Middle frontal gyrus (tissue), 1 donor: Measurements from ENCODE around the gene RNF152.

Source experiments
- DNase-seq: peaks from one replicate; pipeline ENCODE4 v3.0.0-alpha.2; 2015; ENCODE audit warnings: low spot score; ENCODE audit errors: extremely low spot score

The RNF152 gene

DNA sequence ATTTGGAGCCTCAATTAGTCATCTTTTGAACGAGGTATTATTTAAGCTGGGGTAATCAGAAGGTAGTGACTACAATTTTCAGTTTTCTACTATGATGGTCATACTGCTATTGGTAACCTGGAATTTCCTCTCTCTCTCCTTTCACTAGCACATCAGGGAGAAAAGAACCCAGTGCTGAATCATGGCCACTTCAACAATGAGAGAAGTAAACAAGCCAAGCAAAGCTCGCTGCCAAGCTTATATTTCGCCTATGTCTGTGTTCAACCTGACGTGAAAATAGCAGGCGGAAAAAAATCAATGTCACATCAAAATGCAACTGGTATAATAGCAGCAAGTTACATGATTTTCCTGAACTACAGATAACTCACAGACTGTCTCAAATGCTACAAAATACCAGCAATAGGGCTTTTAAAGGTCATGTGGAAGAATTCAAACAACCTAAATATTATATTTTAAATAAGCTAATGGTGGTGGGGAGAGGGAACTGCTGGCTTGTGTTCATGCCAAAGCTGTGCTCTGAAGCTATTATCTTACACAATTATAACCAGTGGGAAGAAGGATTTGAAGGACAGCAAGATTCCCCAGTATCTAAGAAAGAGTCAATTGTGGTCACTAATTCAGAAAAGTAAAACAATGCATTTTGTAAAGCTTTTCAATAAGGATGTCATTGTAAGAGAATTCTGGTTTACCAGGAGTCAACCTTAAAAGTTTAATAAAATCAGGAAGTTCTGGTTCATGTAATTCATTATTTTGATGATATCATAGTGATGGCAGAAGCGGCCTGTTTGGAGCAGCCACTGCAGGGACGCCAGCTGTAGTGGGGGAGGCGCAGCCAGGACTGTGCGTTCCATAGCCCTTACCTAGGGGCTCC is 38.0 kb downstream of the RNF152 start:
- DNase-seq = no peak

DNA sequence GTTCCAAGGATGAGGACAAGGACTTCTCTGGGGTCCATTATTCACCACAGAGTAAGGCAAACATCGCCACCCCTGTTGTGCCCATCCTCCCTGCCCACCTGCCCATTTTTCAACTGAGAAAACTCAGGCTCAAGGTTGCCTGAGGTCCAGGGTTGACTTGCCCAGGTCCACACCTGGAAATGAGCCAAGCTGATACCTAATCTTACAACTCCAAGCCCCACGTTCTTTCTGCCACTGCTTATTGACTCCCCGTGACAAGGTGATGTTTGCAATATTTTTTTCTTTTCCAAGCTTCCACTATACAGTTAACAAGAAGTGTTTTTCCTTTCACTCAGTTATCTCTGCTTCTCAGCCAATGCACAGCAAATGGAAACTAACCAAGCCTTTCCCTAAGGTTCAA is 39.0 kb downstream of the RNF152 start:
- DNase-seq = no peak

DNA sequence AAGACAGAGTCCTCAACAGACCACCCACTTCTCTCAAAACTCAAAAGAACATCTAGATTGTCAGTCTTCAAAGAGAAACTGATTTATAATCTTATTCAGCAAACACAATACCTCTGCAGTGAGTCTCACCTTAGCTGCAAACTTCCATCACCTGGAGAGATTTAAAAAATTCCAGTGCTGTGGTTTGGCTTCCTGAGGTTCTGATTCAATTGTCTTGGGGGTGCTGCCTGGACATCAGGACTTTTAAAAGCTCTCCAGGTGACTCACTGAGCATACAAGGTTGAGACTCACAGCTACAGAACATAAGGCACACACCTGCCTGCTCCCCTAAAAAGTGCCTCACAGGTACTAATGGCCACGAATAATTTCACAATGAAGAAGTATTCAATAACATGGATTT is 40.3 kb downstream of the RNF152 start:
- no peak for DNase-seq

DNA sequence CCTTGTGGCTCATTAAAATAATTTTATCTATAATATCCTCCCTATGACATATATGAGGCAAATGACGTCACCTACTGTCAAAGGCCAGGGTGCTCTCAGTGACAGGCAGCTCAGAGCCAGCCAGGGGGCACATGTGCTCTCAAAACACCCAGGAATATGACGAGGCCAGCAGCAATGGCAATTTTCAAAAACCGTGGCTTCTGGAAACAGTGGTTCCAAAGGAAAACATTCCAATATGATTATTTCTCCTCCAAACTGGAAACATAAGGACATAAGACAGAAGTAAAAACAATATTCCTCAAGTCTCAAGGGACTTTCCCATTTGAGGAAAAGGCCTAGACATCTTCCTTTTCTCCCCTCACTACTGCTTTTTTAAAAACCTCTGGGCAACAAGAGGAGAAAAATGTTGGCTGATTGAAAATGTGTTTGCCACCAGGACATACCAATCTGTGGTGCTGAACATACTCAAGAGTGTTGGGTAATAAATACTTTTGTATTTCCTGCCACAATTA is 40.8 kb downstream of the RNF152 start:
- no peak for DNase-seq

DNA sequence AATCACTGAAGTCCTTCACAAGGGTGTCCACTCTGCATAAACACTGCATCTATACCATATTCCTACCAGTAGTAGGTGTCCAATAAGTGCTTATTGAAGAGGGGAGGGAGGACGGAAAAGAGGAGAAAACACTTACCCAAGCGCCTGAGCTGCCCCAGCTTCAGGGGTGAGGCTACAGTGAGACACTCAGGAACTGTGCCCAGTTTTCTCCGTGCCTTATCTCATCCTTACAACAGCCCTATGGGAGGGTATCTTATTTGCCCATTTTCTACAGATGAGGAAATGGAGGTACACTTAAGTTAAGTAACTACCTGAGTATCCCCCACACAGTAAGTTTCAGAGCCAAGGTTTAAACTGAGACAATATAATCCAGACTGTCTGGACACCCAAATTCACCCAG is 41.5 kb downstream of the RNF152 start:
- DNase-seq = no peak

DNA sequence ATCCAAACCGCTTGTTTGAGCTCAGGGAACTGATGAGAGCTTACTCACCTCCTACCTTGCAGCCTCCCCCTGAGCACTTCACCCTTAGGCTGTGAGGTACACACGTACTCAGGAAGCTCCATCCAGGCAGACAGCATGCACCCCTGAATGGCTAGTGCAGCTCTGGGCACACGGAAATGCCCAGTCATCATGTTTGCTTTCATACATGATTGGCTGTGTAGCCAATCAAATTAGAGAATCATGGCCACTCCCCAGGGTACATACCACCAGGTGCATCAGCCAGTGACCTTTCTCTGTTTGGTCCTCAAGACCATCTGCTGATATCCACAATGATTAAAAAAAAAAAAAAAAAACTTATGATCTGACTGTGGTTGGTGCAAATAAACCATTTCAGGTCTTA is 42.1 kb downstream of the RNF152 start:
- DNase-seq = no peak

DNA sequence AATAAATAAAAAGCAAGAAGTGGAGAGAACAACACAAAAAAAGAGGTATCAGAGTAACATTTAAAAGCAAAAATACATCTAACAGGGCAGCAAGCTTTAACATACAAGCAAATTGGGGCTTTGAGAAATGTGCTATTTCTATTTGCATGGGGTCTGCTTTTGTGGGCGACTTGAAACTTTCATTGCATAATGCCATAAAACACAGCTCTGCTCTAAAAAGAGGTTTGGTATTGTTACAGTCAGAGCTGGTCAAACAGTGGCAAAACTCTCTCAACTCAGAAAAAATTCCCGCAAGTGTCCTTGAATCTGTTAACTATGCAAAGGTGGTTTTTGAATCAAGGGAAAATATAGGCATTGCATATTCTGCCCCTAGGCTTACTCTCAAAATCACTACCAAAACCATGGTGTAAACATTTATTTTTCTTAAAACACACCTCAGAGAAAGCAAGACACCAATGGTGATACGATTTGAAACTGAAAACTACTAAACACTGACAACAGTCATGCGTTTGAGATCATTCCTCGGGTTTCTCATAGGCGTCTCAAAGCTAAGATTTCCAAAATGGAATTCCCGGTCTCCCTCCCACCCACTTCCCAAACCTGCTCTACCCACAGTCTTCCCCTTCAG is 45.5 kb downstream of the RNF152 start:
- no peak for DNase-seq

DNA sequence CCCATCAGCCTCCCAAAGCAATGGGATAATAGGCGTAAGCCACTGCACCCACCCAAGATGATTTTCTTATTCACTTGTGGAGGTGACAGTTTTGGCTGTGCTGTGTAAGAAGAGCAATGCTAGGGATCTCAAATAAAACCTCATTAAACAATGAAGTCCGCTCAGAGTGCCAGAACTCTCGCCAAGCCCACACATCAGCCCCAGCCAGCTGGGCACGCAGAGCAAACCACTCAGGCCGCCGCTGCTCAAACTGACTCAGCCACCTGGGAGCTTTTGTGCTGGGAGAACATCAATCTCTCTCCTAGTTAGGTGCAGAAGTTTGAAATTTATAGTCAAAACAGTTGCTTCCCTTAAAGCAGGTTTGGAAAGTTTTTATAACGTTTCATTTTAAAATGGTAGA is 47.6 kb downstream of the RNF152 start:
- DNase-seq = no peak

DNA sequence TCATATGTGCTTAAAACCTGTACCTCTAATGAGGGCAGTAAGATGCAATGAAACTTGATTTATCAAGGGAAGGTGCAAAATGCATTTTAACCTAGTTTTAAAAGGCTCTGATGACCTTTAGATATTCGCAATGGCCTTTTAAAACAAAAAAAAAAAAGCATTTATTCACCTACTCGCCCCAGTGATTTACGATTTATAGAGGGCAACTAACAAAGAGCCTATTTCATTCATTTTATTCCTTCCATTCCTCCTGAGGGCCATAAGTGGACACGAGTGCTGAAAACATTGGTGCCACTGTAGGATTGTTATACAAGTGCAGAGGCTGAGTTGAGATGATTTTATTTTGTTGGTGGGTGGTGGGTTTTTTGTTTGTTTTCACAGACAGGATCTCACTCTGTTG is 48.1 kb downstream of the RNF152 start:
- no peak for DNase-seq

DNA sequence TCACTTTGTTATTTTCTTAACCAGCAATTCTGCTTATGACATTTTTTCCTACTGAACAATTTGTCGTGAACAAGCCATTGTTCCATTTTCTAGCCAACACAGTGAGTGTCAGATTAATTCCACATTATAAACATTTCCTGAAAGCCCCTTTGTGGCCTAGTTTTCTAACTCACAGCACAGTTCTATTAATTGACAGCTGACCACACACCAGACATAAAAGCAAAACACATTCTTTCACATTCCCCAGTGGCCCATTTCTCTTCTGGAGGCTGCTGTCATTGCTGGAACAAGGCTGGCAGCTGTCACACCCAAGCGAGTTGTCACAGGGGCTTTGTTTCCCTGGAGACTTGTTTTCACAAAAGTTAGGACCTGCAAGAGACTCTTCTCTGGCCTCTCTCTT is 50.7 kb downstream of the RNF152 start:
- DNase-seq = no peak

DNA sequence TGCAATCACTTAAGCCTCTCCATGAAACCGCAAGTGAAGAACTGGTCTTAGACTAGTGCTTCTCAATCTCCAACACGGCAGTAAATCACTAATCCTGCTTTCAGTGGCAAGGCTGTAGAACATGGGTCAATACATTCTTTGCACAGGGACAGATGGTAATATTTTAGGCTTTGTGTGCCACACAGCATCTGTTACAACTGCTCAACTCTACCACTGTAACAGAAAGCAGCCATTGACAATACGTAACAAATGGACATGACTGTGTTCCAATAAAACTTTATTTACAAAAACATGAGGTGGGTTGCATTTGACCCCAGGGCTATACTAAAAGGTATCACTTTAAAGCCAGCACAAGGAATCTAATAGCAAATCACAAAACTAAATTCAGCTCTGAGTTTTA is 51.1 kb downstream of the RNF152 start:
- no peak for DNase-seq

DNA sequence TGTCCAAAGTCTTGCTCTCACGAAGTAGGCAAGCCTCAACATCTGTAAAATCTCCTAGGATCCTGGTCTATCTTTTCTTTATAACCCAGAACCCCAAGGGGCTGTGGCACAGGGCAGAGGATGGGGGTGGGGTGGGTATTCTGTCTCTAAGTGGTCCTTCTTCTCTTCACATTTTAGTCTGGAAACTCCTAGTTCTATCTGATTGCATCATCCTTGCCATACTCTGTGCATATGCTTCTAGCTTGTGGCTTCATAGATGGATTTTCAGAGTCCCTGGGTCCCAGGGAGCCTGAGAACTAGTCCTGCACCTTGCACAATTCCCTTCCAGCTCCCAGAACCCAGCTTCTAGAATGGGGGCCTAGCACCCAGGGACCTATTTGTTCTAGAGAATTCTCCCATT is 52.5 kb downstream of the RNF152 start:
- no peak for DNase-seq

DNA sequence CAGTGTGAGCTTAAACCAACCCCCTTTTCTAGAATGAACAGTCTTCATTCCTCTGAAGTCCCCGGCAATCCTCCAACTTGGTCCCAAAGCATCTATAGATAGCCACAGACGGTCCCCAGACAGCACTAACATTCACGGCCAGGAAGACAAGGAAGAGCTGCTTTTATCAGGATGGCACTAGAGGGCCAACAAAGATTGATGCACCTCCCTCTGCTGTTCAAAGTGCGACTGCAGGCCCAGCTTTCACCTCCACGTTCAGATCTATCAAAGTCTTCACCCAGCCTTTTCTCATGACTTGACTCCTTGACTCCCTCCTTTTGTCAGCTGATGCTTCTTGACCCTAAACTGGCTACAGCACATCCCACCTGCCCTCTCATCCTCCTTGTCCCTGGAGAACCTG is 54.3 kb downstream of the RNF152 start:
- DNase-seq = no peak

DNA sequence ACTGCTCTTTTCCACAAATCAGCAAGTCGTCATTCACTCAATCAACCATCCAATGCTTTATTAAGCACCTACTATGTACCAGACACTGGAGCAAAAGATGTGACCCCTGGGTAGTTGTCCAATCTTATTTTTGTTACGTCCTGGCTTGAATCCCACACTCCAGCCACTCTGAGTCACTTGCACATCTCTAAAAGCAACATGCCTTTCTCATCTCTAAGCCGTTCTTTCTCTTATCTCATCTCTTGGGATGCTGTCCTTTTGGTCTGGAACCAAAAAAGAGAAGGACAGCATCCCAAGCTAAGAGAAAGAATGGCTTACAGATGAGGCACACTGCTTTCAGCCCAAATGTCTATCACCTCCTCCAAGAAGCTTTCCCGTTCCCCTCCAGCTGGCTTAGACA is 58.8 kb downstream of the RNF152 start:
- DNase-seq = no peak

DNA sequence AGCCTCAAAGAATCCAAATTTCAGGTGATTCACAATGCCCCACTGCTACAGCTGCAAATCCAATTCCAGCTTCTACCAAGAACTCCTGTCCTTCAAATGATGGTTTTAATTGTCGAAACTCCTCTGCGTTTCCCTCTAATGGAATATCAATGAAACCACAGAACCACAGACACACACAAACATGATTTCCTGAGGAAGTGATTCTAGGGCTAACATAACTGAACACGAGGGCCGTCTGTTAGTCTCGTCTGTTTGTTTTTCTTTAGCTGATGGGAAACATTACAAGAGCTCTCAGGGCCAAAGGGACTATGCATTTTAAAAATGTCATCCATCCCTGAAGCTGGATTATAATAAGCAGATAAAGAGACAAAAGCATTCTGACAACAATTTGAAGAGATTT is 59.4 kb downstream of the RNF152 start:
- DNase-seq = no peak

DNA sequence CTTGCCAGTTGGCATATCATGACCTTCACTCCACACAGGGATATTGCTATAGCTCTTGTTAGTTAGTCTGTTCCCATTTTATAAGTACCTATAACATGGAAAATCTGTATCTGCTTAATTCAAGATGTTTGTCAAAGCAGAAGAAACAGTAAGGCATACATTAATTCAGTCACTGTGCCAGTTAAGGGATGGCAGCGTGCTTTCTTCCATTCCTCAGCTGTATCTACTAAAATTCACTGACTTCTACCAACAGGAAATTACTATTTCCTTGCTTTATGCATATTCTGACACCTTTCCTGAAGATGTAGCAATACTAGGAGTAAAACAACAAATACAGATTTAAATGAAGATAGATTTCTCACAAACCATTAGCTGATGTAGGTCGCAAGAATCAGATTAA is 59.9 kb downstream of the RNF152 start:
- no peak for DNase-seq

DNA sequence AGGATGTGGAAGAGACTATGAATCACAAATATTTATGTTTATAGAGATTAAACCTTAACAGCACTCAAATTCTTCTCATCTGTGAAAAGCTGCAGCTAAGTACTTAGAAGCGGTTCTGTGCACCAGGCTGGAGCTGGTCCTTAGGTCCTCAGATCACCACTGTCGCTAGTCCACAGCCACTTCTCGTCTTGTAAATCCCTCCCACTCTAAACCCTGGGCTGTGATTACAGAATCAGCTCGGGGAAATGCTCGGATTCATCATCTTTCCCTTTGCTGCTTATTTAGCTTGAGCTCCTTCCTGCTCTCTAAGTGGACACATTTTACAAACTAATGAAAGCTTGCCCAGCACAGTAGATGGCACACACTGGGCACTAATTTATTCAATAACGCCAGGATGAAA is 61.7 kb downstream of the RNF152 start:
- DNase-seq = no peak

DNA sequence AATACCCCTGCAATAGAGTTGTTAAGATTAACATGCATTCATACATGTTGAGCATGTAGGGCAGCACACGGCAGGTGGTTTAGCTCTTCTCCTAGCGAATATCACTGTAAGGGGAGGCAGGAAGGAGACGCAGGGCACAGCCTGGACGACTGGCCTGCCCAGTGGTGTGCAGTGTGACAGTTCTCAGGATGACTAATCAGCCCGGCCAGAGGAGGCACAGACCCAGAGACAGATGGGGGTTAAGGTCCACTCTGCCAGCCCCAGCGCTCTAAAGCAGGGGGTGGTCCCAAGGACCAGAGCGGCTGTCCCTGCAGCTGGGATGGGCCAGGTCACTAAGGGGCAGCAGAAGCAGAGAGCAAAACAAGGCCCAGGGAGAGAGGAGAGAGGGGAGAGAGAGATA is 63.7 kb downstream of the RNF152 start:
- DNase-seq = no peak

DNA sequence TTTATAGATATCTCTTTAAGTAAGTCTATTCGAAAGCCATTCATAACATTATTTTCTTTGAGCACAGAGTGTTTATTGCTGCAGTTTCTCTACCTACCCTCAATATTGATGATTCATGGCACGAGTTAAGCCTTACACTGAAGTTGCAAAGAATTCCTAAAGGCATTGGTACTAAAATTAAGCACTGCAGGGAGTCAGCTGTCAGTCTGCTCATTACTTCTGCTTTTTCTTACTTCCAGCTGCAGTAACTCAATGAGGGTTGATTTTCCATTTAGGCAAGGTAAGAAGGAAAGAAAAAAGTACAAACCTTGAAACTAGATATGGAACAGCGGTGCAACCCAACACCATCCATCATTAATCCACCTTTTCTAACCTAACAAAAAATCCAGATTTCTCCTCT is 65.2 kb downstream of the RNF152 start:
- DNase-seq = no peak

DNA sequence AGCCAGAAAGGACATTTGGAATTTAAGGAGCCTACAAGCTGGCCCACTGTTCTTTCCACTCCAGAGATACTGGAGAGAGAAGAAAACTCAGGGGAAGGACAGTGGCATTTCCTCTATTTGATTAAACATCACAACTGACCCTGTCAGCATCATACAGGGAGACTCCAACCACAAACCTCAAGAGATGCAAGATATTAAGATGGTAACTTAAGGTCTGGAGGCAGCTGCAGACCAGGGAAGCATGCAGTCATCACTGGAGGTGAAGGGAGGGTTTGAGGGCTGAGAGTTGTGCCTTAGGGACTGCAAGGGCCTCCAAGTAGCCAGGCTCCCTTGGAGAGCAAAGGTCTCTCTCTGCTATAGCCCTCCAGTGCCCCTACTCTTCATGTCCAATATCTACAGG is 67.4 kb downstream of the RNF152 start:
- no peak for DNase-seq

DNA sequence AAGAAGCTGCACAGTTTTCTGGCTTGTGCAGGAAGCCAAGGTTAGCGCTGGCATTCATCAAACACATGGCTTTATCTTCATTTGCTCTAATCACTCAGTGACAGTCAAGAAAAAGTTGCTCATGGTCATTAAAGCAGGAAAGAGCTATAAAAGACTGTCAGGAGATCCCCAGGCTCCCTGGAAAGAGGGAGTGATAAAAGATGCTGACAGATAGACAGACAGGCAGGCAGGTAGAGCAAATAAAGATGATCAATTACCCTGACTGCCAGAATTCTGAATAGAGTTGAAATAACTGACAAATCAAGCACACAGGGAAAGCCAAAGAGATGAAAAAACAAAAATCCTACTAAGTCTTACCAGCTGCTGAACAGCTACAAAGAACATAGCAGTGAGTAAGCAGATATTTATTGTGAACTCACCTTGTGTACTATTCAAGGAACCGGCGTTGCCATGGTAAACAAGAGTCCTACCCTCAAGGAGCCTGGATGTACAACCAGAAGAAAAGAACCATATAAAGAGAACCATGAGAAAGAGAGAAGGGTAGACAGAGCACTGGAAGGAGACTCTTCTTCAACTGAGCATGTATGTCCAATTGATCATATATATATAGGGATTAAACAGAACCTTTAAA is 68.0 kb downstream of the RNF152 start:
- DNase-seq = no peak

DNA sequence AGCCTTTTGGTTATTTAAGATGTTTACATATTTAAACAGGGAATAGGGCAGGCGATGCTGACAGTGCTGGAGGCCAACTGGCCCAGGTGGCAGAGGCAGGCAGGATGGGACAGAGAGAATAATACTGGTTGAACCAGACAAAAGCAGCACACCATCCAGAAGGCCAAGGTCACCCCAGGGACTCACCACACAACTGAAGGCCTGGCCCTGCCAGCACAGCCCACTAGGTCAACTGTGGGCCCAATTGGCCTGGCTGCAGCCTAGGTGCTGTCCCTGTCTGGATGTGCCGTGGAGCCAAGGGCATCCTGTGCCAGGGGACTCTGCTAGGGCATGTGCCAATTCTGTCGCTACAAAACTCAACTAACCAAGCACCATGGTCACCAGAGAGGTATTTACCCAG is 69.2 kb downstream of the RNF152 start:
- DNase-seq = no peak

DNA sequence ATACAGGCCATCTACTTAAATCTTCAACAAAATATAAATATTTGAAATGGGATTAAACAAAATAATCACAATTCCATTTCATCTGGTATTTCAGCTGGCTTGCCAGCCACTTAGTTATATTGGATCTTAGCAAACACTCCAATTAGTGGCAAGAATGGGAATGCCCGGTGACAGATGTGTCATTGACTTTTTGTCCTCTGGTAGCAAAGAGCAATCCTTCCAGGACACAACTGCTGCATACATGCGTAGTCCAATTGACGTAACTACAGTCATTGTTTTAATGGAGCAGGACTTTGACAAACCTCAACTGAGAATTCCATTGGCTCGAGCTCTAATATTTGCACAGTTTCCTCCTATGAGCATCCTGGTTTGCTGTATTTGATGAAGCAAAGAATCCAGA is 69.9 kb downstream of the RNF152 start:
- no peak for DNase-seq
